DLD1 (cell line): ENCODE data around the gene SPRY4.

Experiments used
- in situ Hi-C: cut with HindIII; loops from 2 replicates; pipeline ENCODE4 v1.10.0; 2017; ENCODE audit warnings: low sequenced_read_pairs

The SPRY4 gene

GRCh38 chr5:142296914-142297417 is 27.9 kb downstream of the SPRY4 start:
- in situ Hi-C loops = no loop called here

GRCh38 chr5:142295960-142296860 is 28.6 kb downstream of the SPRY4 start:
- in situ Hi-C loops = no loop called here

- in situ Hi-C loops = no loop called here
Measured at GRCh38 chr5:142295084-142295758, 29.6 kb downstream of the SPRY4 start.

- in situ Hi-C loops = no loop called here
Measured at GRCh38 chr5:142293486-142293885, 31.3 kb downstream of the SPRY4 start.

- in situ Hi-C loops = no loop called here
Measured at GRCh38 chr5:142292808-142293207, 32.0 kb downstream of the SPRY4 start.

GRCh38 chr5:142292249-142292648 is 32.6 kb downstream of the SPRY4 start:
- in situ Hi-C loops = no loop called here

GRCh38 chr5:142290577-142291299 is 34.1 kb downstream of the SPRY4 start:
- in situ Hi-C loops = no loop called here

GRCh38 chr5:142289708-142290576 is 34.9 kb downstream of the SPRY4 start:
- in situ Hi-C loops = no loop called here

GRCh38 chr5:142287973-142288313 is 36.9 kb downstream of the SPRY4 start:
- in situ Hi-C loops = no loop called here

GRCh38 chr5:142287096-142287972 is 37.5 kb downstream of the SPRY4 start:
- in situ Hi-C loops = no loop called here

- in situ Hi-C loops = no loop called here
Measured at GRCh38 chr5:142286111-142286510, 38.7 kb downstream of the SPRY4 start.

GRCh38 chr5:142283304-142283703 is 41.5 kb downstream of the SPRY4 start:
- in situ Hi-C loops = no loop called here

- in situ Hi-C loops = no loop called here
Measured at GRCh38 chr5:142281966-142282365, 42.9 kb downstream of the SPRY4 start.

- in situ Hi-C loops = no loop called here
Measured at GRCh38 chr5:142281008-142281367, 43.8 kb downstream of the SPRY4 start.

- in situ Hi-C loops = no loop called here
Measured at GRCh38 chr5:142280066-142281007, 44.5 kb downstream of the SPRY4 start.

GRCh38 chr5:142278627-142279026 is 46.2 kb downstream of the SPRY4 start:
- in situ Hi-C loops = loop anchor here (10.0 kb wide), 1 partner anchor 266 kb away; no protein-coding TSS in a partner anchor

- in situ Hi-C loops = loop anchor here (10.0 kb wide), 1 partner anchor 267 kb away; no protein-coding TSS in a partner anchor
Measured at GRCh38 chr5:142277796-142278195, 47.0 kb downstream of the SPRY4 start.

GRCh38 chr5:142276517-142276916 is 48.3 kb downstream of the SPRY4 start:
- in situ Hi-C loops = loop anchor here (10.0 kb wide), 1 partner anchor 268 kb away; no protein-coding TSS in a partner anchor
